ENCODE data around the gene TMEM106C. TPM values are rescaled to one million over a fixed set of nuclear protein-coding genes. Genes with fewer than 3 reads are reported as not detected.

Gene TMEM106C
- total RNA-seq, 1 donor from 2014 or later = 27.9 TPM

DNA sequence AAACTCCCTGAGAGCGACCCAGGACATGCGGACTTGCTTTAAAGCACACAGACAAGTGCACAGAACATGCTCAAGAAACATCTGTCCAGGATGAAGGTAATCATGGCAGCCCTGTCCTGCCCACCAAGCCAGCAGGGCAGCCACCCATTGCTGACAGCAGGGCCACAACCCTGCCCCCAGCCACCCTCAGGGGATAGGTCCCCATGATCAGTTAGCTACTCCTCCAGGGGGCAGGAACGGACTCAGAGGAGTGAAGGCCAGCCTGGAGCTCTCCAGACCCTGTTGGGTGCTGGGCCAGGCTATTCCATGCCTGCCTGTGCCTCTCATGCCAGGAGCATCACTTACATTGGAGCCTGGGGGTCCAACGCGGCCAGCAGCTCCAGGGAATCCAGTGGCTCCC, 15.8 kb downstream of the TMEM106C start:
- DNase-seq (ENCODE audit: extremely low read depth, low read depth, low spot score) = no peak

DNA sequence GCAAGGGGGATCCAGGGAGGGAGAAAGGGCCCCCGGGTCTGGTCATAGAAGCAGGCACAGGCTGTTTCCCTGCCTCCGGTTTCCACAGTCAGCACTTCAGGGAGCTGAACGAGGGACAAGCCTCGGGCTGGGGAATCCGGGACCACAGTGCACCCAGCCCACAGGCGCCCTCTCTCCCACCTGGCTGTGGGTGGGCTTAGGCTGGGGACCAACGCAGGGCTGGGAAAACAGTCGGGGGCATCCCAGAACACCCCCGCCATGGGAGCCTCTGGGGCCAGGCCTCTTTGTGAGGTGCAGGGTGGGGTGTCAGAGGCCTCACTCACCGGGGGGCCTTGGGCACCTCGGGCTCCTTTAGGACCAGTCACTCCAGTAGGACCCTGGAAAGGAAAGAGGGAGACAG, 16.3 kb downstream of the TMEM106C start:
- no peak for DNase-seq (ENCODE audit: extremely low read depth, low read depth, low spot score)

DNA sequence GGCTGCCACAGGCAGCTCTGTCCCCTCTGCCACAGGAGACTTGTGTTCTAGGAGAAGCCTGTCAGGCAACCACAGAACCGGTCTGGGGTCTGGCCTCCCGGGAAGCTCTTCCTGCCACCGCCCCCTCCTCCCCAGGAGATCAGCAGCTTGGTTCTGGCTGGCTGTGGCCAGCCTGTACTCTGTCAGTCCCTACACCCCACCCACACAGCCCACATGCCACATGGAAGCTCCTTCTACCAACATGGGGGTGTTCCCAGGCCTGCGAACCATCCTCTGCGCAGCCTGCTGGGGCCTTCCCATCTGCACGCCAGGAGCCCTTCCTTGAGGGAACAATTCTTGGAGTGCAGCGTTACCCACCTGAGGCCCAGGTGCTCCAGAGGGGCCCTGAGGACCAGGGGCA, 16.8 kb downstream of the TMEM106C start:
- no peak for DNase-seq (ENCODE audit: extremely low read depth, low read depth, low spot score)

DNA sequence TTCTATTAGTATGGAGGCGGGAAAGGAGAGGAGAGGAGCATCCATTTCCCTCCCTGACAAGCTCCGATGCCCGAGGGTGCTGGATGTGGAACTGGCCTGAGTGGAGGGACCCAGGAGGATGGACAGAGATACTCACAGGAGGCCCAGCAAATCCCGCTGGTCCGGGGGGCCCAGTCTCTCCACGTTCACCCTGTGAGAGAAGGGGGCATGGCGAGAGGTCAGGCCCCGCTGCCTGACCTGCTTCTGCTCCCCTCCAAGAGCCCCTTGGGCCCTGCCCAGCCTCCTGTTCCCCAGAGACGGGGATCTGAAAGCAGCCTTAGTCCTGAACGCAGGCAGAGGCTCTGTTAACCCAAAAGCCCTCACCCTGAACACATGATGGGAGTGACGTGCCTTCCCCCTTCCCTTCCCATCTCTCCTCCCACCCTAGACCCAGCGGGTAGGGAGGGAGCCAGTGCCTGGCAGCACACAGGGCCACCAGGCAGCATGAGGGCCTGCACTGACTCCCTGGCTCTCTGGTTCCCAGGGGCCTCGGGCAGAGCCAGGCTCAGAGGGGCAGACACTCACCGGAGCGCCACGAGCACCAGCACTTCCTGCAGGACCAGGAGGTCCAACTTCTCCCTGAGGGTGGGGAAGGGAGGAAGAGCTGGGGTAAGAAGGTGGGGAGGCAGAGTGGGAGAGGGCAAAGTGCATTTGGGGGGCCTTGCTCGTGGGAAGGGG, 17.5 kb downstream of the TMEM106C start:
- DNase-seq (ENCODE audit: extremely low read depth, low read depth, low spot score) = no peak

DNA sequence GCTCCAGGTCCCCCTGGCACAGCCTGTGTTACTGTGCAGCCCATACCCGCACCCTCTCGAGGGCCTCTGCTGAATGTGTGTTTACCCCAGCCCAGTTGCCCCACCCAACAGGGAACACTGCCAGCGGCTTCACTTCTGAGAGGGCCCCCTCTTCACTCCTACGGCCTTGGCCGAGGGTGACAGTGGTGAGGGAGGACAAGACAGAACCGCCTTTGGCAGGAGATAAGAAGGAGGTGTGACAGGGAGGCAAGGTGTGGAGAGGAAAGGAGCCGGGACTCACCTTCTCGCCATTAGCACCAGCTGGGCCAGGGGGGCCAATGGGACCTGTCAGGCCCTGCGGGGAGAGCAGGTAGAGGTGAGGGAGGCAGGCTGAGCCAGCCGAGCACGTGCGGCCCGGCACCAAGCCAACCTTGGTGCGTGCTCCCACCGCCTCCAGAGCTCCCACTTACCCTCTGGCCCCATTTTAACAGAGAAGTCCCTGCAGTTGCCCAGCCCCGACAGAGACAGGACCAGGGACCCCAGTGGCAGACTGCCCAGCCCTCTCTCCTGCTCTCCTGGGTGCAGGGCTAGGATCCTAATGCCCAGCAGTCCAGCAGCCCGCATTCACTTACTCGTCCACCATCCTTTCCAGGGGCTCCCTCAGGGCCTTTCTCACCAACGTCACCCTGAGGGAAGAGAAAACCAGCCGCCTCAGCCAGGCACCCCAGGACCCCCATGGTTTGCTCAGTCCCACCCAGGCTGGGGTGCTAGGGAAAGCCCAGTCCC, 18.3 kb downstream of the TMEM106C start:
- DNase-seq (ENCODE audit: extremely low read depth, low read depth, low spot score) = no peak

DNA sequence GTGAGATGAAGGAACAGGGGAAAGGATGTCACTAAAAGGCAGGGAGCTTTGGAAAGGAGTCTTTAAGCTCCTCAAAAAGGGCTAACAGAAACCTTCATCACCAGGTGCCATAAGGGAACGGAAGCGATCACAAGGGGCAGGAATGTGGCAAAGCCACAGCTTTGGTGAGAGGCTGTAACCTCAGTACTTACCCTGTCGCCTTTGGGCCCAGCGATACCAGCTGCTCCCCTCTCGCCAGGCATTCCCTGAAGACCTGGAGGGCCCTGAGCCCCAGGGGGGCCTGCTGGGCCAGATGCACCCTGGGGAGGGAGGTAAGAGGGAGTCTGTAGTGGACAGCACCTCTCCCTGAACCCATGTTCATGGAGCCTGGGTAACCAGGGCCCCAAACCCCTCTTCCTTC, 18.9 kb downstream of the TMEM106C start:
- no peak for DNase-seq (ENCODE audit: extremely low read depth, low read depth, low spot score)

DNA sequence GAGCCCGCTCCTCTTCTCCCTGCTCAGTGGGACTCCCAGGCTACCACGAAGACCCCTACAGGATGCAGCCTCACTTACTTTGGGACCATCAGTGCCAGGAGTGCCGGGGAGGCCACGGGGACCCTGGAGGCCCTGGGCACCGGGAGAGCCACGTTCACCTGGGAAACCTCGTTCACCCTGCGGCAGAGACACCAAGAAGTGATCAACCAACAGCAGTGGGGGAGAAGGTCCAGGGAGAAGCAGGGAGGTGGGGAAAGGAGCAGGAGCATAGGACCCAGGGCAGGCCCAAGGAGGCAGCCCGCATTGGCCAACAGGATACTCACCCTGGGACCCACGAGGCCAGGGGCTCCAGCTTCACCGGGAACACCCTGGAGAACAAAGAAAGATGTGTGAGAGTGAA, 19.4 kb downstream of the TMEM106C start:
- no peak for DNase-seq (ENCODE audit: extremely low read depth, low read depth, low spot score)

DNA sequence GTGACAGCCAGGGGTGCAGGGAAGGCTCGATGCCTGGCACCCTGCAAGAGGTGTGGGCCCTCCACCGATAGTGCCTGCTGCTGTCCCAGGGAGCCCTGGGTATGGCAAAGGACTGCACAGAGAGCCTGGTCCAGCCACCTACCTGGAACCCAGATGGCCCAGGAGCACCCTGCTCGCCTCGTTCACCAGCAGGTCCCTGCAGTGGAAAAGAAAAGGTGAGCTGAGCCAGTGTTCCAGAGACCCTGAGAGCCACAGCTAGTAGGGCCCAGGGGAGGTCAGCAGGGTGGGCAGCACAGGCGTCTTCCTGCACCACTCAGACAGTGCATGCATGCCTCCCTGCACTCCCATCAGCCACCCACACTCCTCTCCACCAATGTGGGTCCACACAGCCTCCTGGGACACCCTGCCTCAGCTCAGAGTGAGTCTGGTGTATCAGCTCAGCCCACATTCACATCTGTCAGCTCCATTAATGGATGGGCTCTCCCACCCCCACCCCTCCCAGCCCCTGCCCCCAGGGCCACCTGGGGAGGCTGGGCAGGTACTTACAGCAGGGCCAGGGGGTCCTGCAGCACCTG, 20.2 kb downstream of the TMEM106C start:
- DNase-seq (ENCODE audit: extremely low read depth, low read depth, low spot score) = no peak

DNA sequence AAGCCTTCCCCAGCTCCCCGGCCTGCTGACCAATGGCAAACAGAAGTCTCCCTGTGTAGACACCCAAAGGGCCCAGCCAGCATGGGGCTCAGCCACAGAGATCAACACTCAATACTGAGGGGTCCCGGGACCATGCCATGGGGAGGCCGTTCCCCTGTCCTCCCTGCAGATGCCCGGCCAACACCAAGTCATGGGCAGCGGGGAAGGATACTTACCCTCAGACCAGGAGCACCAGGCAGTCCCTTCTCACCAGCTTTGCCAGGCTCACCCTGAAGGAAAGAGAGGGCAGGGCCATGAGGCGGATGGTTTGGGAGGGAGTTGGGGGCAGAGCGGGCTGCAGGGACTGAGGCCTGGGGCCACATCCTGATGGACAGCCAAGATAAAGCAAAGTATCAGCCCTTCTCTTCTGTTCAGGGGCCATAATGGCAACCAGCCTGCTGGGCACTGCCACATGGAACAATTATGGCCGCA, 21.0 kb downstream of the TMEM106C start:
- DNase-seq (ENCODE audit: extremely low read depth, low read depth, low spot score) = no peak

DNA sequence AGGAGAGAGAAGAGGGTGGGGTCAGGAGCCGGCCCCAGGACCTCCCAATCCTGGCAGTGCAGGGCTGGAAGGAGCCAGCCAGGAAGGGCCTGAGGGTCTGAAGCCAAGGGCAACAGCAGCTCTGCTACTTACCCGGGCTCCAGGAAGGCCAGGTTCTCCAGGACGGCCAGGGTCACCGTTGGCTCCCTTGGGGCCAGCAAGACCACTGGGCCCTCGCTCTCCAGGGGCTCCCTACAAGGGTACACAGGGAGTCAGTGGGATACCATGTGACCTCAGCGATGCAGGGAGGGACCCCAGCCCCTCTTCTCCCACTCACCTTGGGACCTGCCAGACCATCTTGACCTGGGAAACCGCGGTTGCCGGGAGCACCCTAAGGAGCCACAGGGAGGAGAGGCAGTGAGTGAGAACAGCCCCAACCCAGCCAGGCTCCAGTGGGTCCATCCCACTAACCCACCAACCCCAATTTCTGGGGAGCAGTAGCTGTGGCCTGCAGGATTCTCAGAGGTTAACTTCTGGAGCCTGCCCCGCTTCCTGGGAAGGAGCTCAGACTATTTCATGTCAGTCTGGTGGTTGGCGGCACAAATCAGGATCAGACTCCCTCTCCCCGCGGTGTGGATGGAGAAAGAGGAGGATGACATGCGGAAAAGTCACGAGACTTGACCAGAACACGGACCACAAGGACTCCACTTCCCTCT, 22.3 kb downstream of the TMEM106C start:
- no peak for DNase-seq (ENCODE audit: extremely low read depth, low read depth, low spot score)

DNA sequence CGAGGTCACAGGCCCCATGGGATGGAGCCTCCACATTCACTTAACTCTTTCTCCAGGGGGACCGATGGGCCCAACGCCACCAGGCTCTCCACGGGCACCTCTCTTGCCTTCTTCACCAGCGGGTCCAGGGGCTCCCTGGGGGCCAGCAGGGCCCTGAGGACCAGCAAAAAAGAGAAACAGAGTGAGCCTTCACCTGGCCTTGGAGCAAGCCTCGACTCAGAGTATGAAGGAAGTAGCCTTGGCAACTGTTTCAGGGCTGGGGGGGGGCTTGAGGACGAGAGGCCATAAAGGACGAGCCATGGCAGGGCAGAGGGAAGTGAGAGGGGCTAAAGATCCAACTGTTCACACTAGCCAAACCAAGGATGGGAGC, 22.9 kb downstream of the TMEM106C start:
- DNase-seq (ENCODE audit: extremely low read depth, low read depth, low spot score) = no peak

DNA sequence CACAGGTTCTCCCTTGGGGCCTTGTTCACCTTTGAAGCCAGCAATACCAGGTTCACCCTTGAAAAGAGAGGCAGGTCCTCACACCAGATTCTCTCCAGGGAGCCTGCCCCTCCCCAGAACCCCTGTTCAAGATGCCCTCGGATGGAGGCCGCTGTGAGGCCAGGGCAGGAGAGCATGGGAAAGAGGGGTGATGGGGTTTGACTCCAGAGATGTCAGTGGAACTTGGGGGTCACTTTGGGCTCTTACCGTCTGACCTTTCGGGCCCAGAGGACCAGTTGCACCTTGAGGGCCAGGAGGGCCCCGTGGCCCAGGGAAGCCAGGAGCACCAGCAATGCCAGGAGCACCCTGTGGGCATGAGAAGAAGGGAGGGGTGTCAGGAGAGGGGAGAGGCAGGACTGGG, 23.4 kb downstream of the TMEM106C start:
- DNase-seq (ENCODE audit: extremely low read depth, low read depth, low spot score) = no peak

DNA sequence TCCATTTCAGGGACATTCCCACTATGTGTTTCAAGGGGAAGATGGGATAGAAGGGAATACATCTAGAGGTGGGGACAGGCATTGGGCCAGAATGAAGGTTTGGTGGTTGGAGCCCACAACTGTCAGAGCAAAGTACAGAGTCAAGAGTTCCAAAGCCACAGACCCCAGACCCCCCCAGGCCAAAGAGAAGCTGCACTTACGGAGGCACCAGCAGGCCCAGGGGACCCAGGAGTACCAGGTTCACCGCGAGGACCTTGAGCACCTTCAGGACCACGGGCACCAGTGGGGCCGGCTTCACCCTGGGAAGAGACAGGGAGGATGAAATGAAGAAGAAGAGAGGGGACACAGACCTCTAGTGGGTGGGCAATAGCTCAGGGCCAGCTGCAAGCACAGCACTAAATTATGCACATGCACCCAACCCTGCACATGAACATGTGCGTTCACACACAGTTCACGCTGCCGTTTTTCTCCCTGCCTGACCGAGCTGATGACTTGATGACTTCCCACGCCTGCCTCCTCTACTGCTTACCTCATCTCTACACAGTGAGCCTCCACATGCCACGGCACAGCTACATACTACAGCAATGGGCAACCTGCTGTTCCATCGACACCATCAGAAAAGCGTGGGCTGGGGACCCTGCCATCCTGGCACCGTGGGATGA, 24.1 kb downstream of the TMEM106C start:
- DNase-seq (ENCODE audit: extremely low read depth, low read depth, low spot score) = no peak

DNA sequence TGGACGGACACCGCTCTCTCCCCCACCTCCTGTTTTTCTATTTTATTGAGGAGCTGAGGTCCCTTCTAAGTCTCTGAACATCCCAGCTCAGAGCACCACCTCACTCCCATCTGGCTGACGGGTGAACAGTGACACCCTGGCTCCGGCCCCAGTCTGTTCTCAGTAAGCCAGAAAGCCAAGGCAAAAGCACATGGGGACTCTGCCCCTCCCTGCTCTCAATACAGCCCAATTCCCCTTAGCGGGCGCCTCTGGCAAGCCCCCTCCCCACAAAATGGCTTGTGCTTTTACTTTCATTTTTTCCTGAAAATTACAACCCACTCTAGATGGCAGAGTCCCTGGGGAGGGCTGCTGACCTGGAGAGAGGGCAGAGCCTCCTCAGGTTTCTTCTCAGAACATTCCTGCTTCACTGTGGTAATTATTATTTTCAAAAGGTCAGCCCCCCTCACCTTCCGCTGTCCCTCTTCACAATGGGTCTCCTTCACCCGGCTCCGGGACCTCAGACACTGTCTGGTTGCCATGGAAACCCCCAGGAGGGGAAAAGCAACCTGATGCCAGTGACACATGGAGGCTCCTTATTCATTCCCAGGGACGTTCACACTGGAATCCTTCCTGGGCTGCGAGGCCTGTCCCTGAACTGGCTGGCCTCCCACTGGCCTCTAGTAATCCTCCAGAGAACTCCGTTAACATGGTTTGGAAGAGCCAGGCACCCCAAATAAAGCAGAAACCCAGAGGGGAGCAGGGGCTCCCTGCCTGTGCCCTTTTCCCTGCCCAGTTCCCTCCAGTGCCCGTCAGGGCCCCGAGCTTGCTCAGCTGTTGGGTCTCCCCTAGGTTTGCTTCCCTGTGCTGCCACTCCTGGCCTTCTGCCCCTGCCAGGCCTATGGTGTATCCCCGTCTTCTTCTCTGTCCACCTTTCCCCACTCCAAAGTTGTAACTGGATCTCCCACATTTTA, 25.0 kb downstream of the TMEM106C start:
- no peak for DNase-seq (ENCODE audit: extremely low read depth, low read depth, low spot score)

DNA sequence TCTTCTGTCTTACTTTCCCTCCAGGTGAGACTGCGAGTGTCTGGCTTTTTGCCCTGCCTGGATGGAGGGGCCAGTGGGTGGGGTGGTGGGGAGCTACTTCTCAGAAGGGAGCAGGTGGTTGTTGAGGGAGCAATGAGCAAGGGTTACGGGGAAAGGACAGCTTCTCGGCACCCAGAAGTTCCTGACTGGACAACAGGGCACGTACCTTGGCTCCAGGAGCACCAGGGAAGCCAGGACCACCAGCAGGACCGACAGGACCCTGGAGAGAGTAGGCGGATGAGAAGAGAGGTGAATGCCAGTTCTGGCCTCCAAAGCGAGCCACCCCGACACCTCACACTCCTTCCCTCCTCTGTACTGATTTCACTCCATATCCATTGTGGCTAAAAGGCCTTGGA, 25.6 kb downstream of the TMEM106C start:
- no peak for DNase-seq (ENCODE audit: extremely low read depth, low read depth, low spot score)

DNA sequence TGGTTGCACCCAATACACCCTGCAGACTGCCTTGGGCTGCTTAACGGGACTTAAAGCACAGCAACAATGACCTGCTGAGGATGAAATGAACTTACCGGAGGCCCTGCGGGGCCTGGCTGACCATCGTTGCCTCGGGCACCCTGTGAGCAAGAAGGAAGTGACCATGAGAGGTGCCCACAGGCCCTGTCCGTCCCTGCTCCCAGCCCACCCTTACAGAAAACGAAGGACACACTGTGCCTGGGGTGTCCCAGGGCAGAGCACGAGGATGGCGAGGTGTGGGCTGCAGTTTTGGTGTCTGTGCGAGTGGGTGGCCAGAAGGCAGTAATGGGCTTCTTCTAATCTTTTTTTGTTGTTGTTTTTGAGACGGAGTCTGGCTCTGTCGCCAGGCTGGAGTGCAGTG, 26.3 kb downstream of the TMEM106C start:
- no peak for DNase-seq (ENCODE audit: extremely low read depth, low read depth, low spot score)

DNA sequence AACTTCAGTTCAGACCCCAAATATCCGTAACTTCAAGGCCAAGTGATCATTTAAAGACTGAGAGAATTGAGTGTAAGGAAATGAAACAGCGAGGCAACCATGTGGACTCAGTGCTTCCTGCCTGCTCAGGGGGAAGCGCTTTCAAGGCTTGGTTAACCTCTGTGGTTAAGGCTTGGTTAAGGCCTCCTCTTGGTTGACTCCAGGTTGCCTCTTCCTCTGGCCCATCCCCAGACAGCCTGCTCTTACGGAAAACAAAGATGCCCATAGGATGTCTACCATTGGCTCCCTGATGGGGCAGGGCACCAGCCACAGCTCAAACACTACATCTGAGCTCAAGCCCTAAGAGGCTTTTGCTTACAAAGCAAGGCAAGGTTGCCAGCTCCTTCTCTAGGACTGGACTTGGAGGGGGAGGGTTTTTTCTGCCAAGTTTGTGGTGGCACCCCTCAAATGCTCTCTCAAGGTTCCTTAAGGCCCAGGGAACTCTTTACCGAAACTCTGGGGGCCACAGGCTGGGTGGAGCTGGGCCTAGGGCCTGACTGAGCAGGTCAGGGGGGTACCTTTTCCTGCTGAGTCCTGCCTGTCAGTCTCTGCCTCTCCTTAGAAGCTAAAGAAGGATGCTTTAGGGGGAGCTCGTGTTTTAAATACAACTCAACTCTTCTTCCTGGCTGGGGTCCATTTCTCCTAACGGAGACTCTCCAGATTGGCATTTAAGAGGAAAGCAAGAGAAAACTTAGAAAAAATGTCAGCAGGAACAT, 27.1 kb downstream of the TMEM106C start:
- DNase-seq (ENCODE audit: extremely low read depth, low read depth, low spot score) = no peak

DNA sequence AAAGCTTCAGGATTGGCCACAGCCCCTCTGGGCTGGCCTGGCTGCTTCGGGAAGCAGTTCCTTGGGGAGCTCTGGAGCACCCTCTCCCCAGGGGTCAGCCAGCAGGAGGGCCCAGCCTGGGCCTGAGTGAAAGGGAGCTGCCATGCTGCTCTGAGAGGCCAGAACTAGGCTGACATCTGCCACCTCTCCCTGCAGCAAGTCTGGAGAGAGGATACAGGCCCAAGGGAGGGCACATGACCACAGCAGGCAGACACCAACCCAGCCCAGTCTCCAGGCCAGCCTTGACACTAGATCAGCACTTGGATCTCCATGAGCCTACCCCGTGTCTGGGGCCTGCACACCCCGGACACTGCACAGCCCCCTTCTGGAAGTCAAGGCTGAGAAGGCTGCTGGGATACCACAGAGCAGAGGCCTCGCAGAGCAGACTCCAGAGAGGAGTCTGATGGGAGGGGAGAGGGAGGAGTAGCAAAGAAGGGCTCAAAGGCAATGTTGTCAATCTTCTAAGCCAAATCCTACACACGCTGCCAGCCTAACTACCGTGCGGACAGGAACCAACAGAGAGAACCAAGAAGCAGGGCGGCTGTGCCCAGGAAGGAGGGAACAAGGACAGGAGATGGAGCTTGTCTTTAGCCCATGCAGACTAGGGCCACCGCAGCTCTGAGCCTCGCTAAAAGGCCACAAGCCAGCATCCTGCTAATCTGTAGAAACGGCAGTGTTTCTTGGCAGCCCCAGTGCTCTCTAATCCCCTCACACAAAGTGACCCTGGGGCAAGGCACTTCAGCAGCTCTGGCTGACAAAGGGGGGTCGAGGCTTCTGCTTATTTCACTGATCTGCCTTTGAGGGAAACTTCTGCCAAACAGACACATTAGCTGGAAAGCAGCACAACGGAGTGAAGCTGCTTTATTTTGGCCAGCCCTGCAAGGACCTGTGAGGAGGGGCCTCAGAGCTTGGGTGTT, 28.0 kb downstream of the TMEM106C start:
- no peak for DNase-seq (ENCODE audit: extremely low read depth, low read depth, low spot score)
